ENCODE measurements around the gene FOXK2. TPM values are rescaled to one million over a fixed set of nuclear protein-coding genes. Genes with fewer than 3 reads are reported as not detected.
A peak's percentile ranks its signal among the peaks of the same experiment; 100 is the strongest.

The FOXK2 gene
- total and polyA plus RNA-seq, 2 of the 8 experiments (the other 6 are each of a cell fraction or from before 2014, with no cell fraction given): 34.7 to 64.9 TPM

- TF ChIP-seq TCF12 (IDR thresholded peaks at IDR 0.05; ENCODE audit: low read depth, low read length): no peak
- TF ChIP-seq GABPA (IDR thresholded peaks at IDR 0.05; ENCODE audit: borderline replicate concordance, insufficient read depth, low read length): peak; percentile 51; the same call in 1 of the 2 replicates
- TF ChIP-seq GTF2F1 (IDR thresholded peaks at IDR 0.05; ENCODE audit: borderline replicate concordance, low read depth, low read length): no peak
- TF ChIP-seq POLR2A (IDR thresholded peaks at IDR 0.05; ENCODE audit: control extremely low read depth in 1 of 2, low read depth in 2 of 2, low read length in 2 of 2): peak in 1 of 2 experiments; percentile 37; a peak in 1 of 3 replicates
- TF ChIP-seq TEAD4 (IDR thresholded peaks at IDR 0.05; ENCODE audit: low read depth, low read length): no peak
- no peak for TF ChIP-seq RNF2 (IDR thresholded peaks at IDR 0.05; ENCODE audit: borderline replicate concordance, low read depth, low read length, missing control alignments, poor library complexity, severe bottlenecking)
- no peak for TF ChIP-seq CHD1 (IDR thresholded peaks at IDR 0.05; ENCODE audit: low read depth, low read length)
- no peak for TF ChIP-seq SIX5 (IDR thresholded peaks at IDR 0.05; ENCODE audit: low read depth, low read length)
- no peak for TF ChIP-seq EP300 (IDR thresholded peaks at IDR 0.05; ENCODE audit: borderline replicate concordance in 1 of 2, low read depth in 2 of 2, low read length in 2 of 2)
- no peak for TF ChIP-seq MAFK (IDR thresholded peaks at IDR 0.05; ENCODE audit: low read depth, low read length)
- peak; percentile 61 to 80; a peak in 2 of 4 replicates for TF ChIP-seq SIN3A (conservative IDR thresholded peaks at IDR 0.05 in 1 of 2, IDR thresholded peaks at IDR 0.05 in 1 of 2; ENCODE audit: low read depth in 1 of 2, low read length in 2 of 2)
- TF ChIP-seq JUND (IDR thresholded peaks at IDR 0.05; ENCODE audit: low read length): no peak
- TF ChIP-seq CTBP2 (IDR thresholded peaks at IDR 0.05; ENCODE audit: borderline replicate concordance, insufficient read depth, insufficient read length, low read length): no peak
- TF ChIP-seq E2F6 (IDR thresholded peaks at IDR 0.05): peak; percentile 94
- TF ChIP-seq RFX5 (IDR thresholded peaks at IDR 0.05; ENCODE audit: borderline replicate concordance, low read depth, low read length): no peak
- no peak for TF ChIP-seq EGR1 (IDR thresholded peaks at IDR 0.05; ENCODE audit: borderline replicate concordance, low read depth, low read length)
- peak; percentile 54 for TF ChIP-seq CREB1 (IDR thresholded peaks at IDR 0.05)
- TF ChIP-seq HDAC2 (IDR thresholded peaks at IDR 0.05; ENCODE audit: borderline replicate concordance in 1 of 2, low read depth in 2 of 2, low read length in 2 of 2): peak in 1 of 2 experiments; percentile 55; a peak in 1 of 4 replicates
- TF ChIP-seq KDM4A (IDR thresholded peaks at IDR 0.05; ENCODE audit: low read depth, low read length, severe bottlenecking): peak; percentile 90
- no peak for TF ChIP-seq TAF7 (optimal IDR thresholded peaks at IDR 0.05; ENCODE audit: borderline replicate concordance, low read depth, low read length)
- TF ChIP-seq SP1 (IDR thresholded peaks at IDR 0.05; ENCODE audit: low read depth, low read length): no peak
- TF ChIP-seq RBBP5 (IDR thresholded peaks at IDR 0.05; ENCODE audit: borderline replicate concordance, low read depth, low read length): 0 out of 2 replicates have a peak, but pooled peaks have one; percentile 72
Measured at GRCh38 chr17:82496529-82497434, 22.8 kb upstream of the FOXK2 start (continued).
